ENCODE results near the gene SH2D5.

The SH2D5 gene

DNA sequence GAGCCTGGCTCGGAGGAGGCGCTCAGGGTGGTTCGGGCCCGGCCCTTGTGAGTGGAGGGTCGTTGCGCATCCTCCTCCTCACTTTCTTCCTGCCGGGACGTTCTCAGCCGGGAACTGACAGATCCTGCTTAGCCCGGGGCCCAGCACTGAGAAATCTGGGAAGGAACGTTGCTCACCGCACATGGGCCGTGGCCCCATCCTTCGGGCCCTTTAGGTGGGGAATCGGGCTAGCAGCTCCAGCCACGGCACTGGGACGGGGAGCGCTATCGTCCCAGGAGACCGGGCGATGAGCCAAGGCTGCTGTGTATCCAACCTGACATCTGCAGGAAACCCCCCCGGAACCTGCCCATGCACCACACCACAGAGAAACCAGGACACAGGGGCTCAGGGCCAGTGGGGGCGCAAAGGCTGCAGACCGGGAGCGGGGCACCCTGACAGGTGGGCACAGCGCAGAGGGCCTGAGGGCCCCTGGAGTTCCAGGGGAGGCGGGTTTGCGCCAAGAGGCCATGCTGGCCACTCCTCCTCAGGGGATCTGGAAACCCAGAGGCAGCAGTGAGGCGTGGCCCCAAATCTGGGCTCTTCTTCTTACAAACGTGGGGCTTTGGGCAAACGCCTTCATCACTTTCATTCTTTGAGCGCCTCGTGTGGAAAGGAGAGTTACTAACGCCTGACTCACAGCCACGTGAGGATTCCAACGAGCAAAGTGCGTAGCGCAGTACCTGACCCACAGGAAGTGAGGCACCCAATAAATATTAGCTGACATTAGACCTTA, at the start of gene SH2D5:
Gene SH2D5, minus strand, starts transcription at position 116 of the 772 bp plus-strand sequence. CDS start 4,659 bp downstream, outside the sequence.
- peak; percentile 80 for DNase-seq

DNA sequence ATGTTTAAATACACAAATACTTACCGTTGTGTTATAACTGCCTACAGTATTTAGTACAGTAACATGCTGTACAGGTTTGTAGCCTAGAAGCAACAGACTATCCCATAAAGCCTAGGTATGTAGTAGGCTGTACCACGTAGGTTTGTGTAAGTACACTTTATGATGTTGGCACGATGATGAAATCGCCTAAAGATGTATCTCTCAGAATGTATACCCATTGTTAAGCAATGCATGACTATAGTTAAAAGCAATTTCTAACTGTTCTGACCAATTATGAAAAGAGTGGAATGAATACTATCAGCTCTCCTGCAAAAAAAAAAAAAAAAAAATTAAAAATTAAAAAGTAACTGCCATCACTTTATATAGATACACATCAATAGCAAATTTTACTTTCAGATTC, 43.2 kb upstream of the SH2D5 start:
- DNase-seq = no peak

DNA sequence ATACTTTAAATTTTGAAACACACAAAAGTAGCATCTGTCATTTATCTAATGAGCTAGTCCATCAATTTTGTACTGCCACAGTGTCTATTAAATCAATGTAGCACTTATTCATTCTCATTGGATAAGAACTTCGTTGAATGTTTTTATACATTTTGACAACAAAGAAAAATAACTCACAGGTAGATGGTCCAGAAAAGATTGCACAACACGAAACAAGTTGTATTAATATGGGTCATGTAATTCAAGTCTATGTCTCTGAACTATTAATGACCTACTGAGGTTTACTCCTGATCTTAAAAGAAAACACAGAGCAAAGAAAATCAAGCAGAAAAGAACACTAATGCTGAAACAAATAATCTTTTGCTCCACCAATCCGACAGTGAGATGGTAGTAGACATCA, 39.3 kb upstream of the SH2D5 start:
- DNase-seq = no peak

DNA sequence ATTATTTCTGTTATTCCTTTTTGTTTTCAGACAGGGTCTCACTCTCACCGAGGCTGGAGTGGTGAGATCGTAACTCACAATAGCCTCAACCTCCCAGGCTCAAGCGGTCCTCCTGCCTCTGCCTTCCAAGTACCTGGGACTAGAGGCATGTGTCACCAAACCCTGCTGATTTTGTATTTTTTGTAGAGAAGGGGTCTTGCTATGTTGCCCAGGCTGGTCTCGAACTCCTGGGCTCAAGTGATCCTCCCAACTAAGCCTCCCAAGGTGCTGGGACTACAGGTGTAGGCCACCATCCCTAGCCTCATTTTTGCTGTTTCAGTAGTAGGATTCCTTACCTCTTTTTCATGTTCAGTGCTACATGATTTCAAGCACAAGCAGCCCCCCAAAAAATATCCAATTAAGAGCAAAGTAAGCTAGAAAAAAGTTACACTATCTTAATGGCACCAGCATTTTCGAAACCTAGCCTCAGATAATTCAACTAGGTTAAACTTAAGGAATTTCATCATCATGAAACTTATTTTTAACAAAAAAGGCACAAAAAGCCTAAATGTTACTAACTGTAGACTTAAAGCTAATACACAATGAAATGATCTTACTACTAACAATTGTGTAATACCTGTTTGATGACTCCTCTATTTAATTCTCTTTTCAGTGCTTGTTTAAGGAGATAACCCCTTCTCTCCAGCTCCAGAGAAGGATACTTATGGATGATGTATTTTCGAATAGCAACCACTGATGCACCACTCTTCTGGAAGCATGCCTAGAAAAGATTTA, 38.0 kb upstream of the SH2D5 start:
- DNase-seq = no peak

DNA sequence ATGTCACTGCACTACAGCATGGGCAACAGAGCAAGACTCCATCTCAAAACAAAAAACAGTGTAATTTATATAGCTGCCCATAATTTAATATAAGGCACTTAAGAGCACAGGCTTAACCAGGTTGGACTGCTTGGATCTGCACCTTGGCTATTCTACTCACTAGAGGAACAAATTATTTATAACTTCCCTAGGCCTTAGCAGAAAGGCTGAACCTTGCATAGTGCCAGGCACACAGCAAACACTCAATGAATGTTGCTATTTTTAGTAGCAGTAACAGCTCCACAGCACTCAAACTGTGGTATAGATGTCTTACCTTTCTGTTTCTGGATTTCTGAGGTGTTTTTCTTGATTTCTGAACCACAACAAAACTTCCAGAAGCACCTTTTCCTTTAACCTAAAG, 34.8 kb upstream of the SH2D5 start:
- DNase-seq = no peak

DNA sequence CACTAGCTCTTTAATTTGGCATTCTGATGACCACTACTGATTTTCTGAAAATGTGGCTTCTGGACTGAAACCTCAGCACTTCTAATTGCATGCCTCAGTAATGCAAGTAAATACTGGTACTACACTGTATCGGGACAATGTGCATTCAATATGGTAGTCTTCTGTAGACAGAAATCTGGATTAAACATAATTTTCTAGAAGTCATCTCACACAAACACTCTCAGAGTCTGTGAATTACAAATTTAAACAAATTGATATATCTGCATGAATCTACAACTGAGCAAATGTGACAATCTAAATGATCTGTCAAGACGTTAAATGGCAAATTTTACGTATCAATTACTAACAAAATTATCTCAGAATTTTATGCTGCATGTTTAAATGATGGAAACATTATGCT, 30.9 kb upstream of the SH2D5 start:
- no peak for DNase-seq

DNA sequence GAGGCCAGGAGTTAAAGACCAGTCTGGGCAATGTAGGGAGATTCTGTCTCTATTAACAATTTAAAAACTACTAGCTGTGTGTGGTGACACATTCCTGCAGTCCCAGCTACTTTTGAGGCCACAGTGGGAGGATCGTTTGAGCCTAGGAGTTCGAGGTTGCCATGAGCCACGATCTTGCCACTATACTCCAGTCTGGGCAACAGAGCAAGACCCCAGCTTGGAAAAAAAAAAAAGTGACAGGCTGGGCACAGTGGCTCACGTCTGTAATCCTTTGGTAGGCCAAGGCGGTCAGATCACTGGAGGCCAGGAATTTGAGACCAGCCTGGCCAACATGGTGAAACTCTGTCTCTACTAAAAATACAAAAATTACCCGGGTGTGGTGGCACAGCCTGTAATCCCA, 27.8 kb upstream of the SH2D5 start:
- DNase-seq = no peak

DNA sequence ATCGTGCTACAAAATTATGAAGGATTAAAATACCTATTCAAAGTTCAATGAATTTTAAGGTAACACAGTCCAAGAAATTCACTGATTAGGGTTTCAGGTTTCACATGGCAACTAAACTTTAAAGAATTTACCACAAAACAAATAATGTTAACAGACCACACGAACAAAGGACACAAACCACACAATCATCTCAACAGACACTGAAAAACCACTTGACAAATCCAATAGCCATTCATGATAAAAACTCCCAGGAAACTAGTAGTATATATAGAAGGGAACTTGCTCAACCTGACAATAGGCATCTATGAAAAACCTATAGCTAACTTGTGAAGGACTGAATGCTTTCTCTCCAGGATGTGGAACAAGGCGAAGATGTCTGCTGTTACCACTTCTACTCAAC, 21.1 kb upstream of the SH2D5 start:
- DNase-seq = no peak

DNA sequence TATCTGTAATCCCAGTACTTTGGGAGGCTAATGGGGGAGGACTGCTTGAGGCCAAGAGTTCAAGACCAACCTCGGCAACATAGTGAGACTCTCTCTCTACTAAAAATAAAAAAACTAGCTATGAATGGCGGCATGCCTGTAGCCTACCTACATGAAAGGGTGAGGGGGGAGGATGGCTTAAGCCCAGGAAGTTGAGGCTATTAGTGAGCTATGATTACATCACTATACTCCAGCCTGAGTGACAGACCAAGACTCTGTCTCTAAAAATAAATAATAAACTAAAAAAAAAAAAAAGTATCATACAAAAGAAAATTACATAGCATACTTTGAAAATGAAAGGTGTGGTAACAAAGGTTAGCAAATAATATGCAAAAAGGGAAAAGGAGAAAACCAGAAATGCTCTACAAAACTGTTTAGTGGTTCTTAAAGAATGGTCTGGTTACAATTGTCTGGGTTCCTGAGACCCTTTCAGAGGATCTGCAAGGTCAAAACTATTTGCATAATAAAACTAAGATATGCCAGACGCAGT, 19.0 kb upstream of the SH2D5 start:
- DNase-seq = no peak

DNA sequence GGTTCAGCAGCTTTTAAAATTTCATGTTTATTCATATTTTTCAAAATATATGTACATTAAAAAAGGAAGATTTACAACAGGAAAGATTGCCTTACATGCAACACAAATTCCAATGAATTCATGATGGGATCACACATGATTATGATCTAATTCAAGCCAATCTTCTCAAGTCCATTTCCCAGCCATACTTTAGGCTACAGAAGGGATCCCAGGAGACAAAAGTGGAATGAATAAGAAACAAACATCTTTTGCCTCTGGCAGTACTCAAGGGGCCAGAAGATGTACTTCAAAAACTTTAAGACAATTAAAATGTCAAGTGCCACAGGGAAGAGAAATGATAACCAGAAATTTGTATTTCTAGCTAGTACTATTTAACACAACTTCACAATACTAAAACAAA, 10.2 kb upstream of the SH2D5 start:
- DNase-seq = no peak

DNA sequence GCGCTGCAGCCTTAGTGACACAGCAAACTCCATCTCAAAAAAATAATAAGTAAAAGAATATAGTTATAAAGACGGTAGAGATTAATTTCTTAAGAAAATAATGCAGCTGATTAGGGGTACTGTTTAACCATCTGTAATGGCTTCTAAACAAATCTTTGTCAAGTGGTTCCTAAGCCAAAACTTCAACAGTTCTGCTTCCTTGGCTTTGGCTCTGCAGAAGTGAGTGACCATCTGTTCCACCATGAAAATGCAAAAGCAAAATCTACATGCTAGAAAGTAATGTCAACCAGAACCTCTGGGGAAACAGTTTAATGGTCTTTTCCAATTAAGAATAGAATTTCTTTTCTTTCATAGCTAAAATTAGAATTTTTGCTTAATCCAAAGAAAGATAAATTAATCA, 8.3 kb upstream of the SH2D5 start:
- no peak for DNase-seq

DNA sequence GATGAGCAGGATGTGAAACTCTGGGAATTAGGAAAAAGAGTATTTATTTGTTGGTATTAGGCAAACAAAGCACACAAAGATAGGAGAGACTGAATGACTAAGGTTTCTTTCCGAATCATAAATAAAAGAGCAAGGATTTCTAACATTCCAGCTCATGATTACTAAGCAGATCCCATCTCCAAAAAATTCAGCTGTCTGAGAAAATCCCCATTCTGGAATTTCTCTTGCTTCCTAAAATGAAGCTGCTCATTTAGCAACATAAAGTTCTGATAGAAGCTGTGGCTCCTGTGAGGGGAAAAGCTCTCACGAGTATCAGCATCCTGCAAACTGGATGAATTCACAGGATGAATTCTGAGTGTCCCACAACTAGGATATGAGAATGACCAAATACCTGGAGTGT, 6.7 kb upstream of the SH2D5 start:
- no peak for DNase-seq

DNA sequence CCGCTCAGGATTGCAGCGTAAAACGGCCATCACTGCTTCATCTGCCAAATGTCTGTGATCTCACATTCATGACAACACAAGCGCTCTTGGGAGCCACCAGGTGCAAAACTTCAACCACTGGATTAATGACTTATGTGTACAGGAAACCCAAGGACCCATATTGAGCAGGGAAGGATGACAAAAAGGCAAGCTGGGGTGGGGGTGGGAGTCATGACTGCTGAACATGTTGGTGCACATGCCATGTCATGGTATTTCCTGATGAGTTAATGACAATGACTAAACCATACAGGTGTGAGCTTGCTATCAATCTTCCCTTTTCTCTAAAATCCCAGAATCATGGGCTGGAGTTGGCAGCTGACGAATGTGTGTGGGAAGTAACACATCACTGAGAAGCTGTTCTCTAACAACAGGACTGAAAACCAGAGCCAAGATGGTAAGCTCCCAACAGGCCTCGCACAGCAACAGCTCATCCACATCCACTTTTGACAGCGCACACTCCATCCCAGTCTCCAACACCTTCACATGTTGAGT, 3.1 kb upstream of the SH2D5 start:
- peak; percentile 24 for DNase-seq

DNA sequence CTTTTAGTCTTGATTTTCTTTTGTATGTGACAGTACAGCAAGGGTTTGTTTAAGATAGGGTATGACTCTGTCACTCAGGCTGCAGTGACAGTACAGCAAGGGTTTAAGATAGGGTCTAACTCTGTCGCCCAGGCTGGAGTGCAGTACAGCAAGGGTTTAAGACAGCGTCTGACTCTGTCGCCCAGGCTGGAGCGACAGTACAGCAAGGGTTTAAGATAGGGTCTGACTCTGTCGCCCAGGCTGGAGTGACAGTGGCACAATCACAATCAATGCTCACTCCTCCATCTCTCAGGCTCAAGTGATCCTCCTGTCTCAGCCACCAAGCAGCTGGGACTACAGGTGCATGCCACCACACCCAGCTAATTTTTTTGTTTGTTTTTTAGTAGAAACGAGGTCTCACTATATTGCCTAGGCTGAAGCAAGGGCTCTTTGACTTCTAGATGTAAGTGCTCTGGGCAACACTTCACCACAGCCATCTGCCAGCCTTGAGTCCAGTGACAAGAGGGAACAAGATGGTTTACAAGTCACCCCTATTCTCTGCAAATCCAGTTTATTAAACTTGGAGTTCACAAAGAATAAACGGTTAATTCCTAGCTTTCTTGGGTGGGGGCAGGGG, 965 bp upstream of the SH2D5 start:
- DNase-seq = no peak

DNA sequence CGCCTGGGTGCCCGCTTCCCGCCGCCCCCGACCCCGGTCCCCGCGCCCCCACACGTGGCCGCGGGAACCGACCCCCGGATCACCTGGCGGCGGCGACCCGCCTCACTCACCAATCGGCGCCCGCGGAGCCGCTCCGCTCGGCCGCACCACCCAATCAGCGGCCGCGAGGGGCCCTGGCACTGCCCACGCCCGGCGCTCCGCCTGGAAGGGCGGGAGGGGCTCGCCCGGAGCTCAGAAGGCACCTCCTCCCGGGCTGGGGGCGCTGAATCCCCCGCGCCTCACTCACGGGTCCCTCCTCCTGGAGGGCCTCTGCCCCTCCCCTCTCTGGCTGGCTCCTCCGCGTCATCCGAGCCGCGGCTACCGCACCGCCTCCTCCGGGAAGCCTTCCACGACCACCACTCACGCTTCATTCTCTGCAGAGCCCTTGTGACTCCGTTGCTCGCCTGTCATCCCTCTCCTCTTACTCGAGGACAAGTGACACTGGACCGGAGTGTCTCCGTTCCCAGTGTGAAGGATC, 374 bp downstream of the SH2D5 start:
- DNase-seq = peak; percentile 80

DNA sequence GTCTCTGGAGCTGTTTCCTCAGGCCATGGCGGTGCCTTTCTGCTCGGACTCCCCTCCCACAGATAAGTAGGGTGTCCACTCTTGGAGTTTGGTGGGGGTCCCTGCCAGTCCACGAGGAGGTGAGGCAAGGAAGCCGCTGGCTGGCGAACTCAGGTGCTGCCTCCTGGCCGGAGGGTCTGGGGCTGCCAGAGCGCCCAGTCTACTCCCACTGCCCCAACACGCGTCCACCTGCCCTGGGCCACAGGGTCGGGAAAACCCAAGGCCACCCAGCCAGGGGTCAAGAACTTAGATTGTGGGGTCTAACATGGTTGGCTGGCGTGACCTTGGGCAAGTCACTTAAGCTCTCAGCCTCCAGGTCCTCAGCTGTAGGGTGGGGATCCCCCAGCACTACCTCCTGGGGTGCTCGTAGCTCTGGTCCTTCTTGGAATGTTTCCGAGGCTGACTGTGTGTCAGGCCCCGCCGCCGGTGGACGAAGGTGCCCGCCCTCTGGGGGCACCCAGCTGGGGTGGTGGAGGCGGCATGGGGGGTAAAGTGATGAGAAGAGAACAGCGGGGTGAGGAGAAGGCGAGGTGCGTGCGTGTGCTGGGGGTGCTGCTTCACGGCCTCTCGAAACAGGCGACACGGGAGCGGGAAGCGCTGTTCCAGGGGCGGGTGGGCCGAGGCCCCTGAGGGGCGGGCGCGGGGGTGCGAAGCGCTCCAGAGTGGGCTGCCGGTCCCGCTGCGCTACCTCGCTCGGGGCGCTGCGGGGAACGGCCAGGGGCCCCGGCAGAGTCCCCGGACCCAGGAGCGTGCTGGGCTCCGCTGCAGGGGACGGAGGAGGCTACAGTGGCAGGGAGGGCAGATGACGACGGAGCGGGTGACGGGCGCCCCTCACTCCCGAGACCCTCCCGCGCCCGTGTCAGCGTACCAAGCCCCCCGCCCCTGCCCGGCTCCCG, 1.2 kb downstream of the SH2D5 start:
- DNase-seq = no peak

DNA sequence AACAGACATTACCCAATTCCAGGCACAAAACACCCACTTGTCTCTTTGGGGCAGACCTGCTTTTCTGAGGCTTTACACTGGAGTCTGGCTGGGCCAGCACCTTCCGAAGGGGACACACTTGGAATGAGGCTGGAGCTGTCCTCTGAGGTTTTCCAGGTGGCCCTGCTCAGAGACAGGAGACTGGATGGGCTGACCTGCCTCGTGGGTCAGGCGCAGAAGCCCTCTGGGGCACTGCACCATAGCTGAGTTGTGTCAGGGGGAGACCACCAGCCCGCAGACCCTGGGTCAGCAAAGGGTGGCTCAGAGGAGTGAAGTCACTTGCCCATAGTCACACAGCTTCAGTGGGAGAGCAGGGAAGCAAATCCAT, 1.8 kb downstream of the SH2D5 start:
- DNase-seq = no peak

DNA sequence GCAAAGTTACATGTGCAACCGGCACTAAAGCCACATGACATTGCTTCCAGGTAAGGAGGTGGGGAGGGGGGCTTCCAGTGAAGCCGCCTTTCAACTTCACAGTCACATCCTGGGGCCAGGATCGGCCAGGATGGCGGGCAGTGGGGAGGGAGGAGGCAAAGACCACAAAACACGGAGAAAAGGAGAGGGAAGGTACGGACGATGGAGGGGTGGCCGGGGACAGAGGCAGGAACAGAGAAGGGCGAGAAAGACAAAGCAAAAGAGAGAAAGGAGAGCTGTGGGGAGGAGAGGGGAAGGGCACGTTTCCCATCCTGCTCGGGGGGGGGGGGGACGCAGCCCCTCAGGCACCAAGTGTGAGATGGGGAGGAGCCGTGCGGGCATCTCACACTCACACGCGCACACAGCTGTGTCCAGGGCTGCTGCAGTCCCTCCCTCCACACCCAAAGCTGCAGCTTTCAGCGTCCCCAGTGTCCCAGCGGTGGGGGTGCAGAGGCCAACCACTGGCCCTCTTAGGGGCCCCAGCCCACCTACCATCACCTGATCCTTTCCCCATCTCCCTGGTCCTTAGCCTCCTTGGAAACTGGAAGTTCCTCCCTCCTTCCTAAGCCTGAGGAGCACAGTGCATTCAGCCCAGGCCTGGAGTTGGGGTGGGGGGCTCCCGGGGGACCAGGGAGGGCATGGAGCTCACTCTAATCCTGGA, 2.4 kb downstream of the SH2D5 start:
- no peak for DNase-seq

DNA sequence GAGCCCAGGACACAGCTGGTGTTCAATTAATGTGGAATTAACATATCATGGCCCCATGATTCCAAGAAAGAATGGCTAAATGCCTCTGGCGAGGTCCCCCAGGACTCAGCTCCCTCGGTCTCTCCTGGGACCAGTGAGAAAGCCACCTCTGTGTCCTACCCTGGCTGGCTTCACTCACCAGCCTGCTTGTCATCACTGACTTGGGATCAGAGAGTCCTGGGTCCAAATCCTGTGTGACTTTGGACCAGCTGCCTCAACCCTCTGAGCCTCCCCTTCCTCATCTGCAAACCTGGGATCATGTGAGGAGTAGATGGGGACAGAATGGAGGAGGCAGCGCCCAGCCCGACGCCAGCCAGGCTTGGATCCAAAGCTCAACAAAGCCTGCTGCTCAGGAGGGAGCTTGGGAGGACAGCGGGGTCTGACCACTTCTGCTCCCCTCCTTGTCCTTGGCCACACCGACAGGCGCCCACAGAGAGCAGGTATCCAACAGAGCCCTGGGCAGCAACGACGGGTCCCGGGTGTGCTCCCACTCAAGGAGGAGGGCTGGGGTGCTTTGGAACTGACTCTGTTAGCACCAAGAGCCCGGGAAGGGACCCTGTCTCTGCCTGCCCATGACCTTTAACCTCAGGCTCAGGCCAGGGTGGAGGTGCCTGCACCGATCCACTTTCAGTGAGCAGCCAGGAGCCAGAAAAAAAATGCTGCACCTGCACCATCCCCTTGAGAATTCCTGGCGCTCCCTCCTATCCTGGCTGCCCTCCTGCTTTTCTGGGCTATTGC, 3.2 kb downstream of the SH2D5 start:
- no peak for DNase-seq

DNA sequence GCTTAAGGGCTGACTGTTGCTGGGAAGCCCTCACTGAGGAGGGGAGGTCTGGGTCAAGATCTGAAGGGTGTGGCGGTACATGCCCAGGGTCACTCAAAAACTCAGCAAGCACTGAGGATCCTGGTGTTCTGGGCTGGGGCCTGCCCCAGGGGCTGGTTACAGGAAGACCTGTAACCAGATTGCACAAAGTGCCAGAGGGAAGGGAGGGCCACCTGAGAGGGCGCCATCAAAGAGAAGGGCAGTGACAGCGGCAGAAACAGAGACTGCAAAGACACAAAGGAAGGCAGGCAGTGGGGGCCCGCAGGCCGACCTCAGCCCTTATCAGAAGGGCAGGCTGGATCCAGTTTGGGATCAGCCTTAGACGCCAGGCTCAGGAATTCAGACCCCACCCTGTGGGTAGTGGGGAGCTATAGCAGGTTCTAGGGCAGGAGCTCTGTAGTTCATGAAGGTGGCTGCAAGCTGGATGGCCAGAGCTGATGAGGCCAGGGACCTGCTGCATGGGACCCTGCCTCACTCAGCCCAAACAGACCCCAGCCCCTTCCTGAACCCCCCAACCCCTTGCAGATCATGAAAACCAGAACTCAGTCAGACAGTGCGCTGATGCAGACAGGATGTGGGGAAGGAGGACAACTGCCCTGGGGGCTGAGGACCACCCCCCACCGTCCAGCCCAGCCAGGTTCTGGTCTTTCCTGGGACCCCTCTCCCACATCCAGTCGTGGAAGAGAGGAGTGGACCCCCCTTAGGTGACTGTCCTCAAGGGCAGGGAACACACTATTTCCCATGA, 3.9 kb downstream of the SH2D5 start:
- DNase-seq = no peak
